Kidney (tissue), 14 donors: Measurements from ENCODE around the gene FGB. TPM values are rescaled to one million over a fixed set of nuclear protein-coding genes. Genes with fewer than 3 reads are reported as not detected.

ENCODE experiments used
- DNase-seq, 5 donors: peaks; one replicate each; pipeline ENCODE4 v3.0.0-alpha.2; 2013 to 2020
- FAIRE-seq: peaks from 2 replicates; lab custom pipeline; 2012; peaks lifted over from hg19 to GRCh38; lab: Jason Lieb, UNC
- H3K27ac ChIP-seq, 2 donors: one replicate each; pipeline ENCODE4 v1.7.0; 2013; ENCODE audit warnings: low read depth in 2 of 2, low read length in 2 of 2, inconsistent platforms in 1 of 2
- H3K27me3 ChIP-seq: one replicate; pipeline ENCODE4 v1.7.1; 2013; ENCODE audit warnings: low read length, inconsistent platforms; ENCODE audit not compliant: control insufficient read depth, insufficient read depth
- H3K36me3 ChIP-seq, 3 donors: one replicate each; pipeline versions ENCODE4 v1.7.0 to v1.7.1; 2013; ENCODE audit warnings: low read length in 3 of 3, control low read depth in 1 of 3, inconsistent platforms in 1 of 3; ENCODE audit not compliant: insufficient read depth in 3 of 3, control insufficient read depth in 2 of 3
- H3K4me1 ChIP-seq, 3 donors: one replicate each; pipeline versions ENCODE4 v1.7.0 to v1.7.1; 2013; ENCODE audit warnings: low read length in 3 of 3, inconsistent platforms in 1 of 3, low read depth in 1 of 3; ENCODE audit not compliant: control insufficient read depth in 2 of 3, insufficient read depth in 2 of 3
- H3K4me3 ChIP-seq, 3 donors: one replicate each; pipeline versions ENCODE4 v1.7.0 to v1.8.1; 2013; ENCODE audit warnings: low read length in 3 of 3, control low read depth in 1 of 3, inconsistent platforms in 1 of 3
- H3K9ac ChIP-seq, 3 donors: one replicate each; pipeline versions ENCODE4 v1.7.0 to v1.7.1; 2013; ENCODE audit warnings: low read length in 3 of 3, control low read depth in 1 of 3, inconsistent platforms in 1 of 3
- H3K9me3 ChIP-seq, 3 donors: one replicate each; pipeline versions ENCODE4 v1.7.0 to v1.7.1; 2013; ENCODE audit warnings: low read length in 3 of 3, control low read depth in 1 of 3, inconsistent platforms in 1 of 3; ENCODE audit not compliant: control insufficient read depth in 2 of 3, insufficient read depth in 1 of 3
- intact Hi-C: fragments of 100-400 bp; cut with DNase I; formaldehyde crosslinking; loops from one replicate; pipeline ENCODE4 v1.11.1; 2022
- polyA plus RNA-seq: library from polyadenylated mRNA; stranded (reverse); fragments of 350-450 nt; fragmentation: Illumina TruSeq; extraction: RNeasy Lipid Tissue Mini Kit (QIAGEN cat#74804); gene quantifications from one replicate; pipeline ENCODE4 v1.2.3, GENCODE V29; 2014; ENCODE audit warnings: low read depth, low replicate concordance; ENCODE audit not compliant: insufficient read depth
- total RNA-seq: library from RNA; stranded (reverse); fragmentation: NEBNext Ultra II Directional; extraction: Animal tissue kit (Norgen Biotek cat#: 25700); gene quantifications from one replicate; pipeline ENCODE4 v1.2.1, GENCODE V29; 2021
- TF ChIP-seq, protein P1 (sequence below): IDR thresholded peaks from 3 replicates; pipeline ENCODE4 v1.5.1; 2012; ENCODE audit warnings: mild to moderate bottlenecking, moderate library complexity, borderline replicate concordance; ENCODE audit not compliant: insufficient read depth; ENCODE audit errors: extremely low read depth
- donor health status: control.
- donor health status: control.
- donor health status: control.
- donor health status: control.
- donor health status: control.
- donor health status: DM: yes; HTN: yes; CAD: no.
- donor health status: Normal renal cell carcinoma (clear cell type).

Gene FGB
- total and polyA plus RNA-seq, 2 donors from 2014 or later, result 23.5 to 42.5 TPM

DNA sequence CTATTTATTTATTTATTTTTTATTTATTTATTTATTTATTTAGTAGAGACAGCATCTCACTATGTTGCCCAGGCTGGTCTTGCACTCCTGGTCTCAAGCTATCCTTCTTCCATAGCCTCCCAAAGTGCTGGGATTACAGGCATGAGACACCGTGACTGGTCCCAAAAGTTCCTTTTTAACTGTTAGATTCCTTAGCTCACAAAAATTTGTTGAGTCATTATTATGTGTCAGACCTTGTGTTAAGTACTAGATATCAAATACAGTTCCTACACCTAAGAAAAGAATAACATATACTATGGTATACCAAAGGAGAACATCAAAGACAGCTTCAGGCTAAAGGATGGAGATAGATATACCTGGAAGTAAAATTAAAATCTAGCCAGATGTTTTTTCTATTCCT, 16.1 kb downstream of the FGB start:
- no peaks in the 10 kb centered on the region for H3K4me1 ChIP-seq
- intact Hi-C loops, result no loop called here
- FAIRE-seq (no peak), DNase-seq (no peak)
- H3K27ac ChIP-seq, result no peak overlapping the region
- H3K4me3 ChIP-seq, result no peak overlapping the region
- TF ChIP-seq, protein P1, sequence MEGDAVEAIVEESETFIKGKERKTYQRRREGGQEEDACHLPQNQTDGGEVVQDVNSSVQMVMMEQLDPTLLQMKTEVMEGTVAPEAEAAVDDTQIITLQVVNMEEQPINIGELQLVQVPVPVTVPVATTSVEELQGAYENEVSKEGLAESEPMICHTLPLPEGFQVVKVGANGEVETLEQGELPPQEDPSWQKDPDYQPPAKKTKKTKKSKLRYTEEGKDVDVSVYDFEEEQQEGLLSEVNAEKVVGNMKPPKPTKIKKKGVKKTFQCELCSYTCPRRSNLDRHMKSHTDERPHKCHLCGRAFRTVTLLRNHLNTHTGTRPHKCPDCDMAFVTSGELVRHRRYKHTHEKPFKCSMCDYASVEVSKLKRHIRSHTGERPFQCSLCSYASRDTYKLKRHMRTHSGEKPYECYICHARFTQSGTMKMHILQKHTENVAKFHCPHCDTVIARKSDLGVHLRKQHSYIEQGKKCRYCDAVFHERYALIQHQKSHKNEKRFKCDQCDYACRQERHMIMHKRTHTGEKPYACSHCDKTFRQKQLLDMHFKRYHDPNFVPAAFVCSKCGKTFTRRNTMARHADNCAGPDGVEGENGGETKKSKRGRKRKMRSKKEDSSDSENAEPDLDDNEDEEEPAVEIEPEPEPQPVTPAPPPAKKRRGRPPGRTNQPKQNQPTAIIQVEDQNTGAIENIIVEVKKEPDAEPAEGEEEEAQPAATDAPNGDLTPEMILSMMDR, result no peak
- no peak overlapping the region for H3K9ac ChIP-seq
- no peaks in the 10 kb centered on the region for H3K9me3 ChIP-seq
- no peaks in the 10 kb centered on the region for H3K27me3 ChIP-seq
- no peaks in the 10 kb centered on the region for H3K36me3 ChIP-seq

DNA sequence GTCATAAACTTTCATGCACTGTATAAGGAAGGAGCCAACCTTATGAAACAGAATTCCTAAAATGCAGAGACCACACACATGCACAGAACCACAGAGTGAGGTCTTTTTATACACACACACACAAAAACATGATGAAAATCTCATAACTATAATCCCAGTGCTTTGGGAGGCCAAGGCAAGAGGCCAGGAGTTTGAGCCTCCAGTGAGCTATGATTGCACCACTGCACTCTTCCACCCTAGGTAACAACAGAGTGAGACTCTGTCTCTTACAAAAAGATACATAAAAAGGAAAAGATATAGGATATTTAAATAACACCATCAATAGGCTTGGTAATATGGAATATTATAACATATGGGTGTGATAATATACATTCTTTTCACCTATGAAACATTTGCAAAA, 17.1 kb downstream of the FGB start:
- H3K9me3 ChIP-seq, result no peaks in the 10 kb centered on the region
- no peak overlapping the region for H3K4me3 ChIP-seq
- H3K4me1 ChIP-seq, result no peaks in the 10 kb centered on the region
- H3K36me3 ChIP-seq, result no peaks in the 10 kb centered on the region
- intact Hi-C loops, result no loop called here
- no peak overlapping the region for H3K27ac ChIP-seq
- no peak overlapping the region for H3K9ac ChIP-seq
- TF ChIP-seq, protein P1, result no peak
- H3K27me3 ChIP-seq, result no peaks in the 10 kb centered on the region
- DNase-seq, result no peak
- no peak for FAIRE-seq

DNA sequence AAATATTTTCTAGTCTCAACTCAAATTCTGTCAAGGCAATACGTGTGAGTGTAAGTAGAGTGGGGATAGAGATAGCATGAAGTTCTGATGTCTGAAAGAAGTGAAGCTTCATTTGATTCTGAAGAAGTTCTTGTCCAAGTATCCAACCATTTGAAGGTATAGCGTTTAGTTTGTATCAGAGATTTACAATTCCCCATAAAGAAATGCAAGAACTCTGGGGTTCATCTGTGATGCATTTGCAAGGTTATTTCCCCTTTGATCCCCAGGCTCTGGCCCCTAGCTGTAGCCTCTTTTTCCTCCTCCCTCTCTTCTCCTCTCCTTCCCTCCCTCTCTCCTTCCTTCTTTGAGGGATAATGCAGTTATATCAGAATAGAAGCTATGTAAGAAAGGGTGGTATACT, 19.9 kb downstream of the FGB start:
- Histone ChIP-seq H3K9ac (no peak overlapping the region), H3K27ac (no peak overlapping the region), H3K4me3 (no peak overlapping the region), H3K27me3 (no peaks in the 10 kb centered on the region), H3K9me3 (no peaks in the 10 kb centered on the region), H3K4me1 (no peaks in the 10 kb centered on the region), H3K36me3 (no peaks in the 10 kb centered on the region)
- FAIRE-seq (no peak), DNase-seq (no peak)
- intact Hi-C loops, result no loop called here
- TF ChIP-seq, protein P1, result no peak

DNA sequence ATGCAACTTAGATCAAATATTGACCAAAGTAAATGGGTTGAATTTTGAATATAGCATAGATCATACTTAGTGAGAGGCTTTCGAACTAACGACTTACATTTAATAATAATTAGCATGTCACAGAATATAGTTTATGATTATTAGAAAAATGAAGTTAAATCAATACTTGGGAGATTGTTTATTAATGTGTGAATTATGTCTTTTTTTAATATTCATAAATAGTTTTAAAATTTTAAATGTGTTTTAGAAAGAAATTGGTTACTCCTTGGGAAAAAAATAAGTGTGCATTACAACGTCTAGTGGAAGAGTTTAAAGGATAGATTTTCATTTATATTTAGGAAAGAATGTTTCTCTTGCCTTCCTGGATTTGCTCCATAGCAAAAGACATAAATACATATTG, 20.4 kb downstream of the FGB start:
- no peak overlapping the region for H3K4me3 ChIP-seq
- no peaks in the 10 kb centered on the region for H3K36me3 ChIP-seq
- DNase-seq (no peak), FAIRE-seq (no peak)
- H3K27me3 ChIP-seq, result no peaks in the 10 kb centered on the region
- H3K4me1 ChIP-seq, result no peaks in the 10 kb centered on the region
- H3K27ac ChIP-seq, result no peak overlapping the region
- H3K9ac ChIP-seq, result no peak overlapping the region
- TF ChIP-seq, protein P1, result no peak
- H3K9me3 ChIP-seq, result no peaks in the 10 kb centered on the region
- intact Hi-C loops, result no loop called here
